A549 (cell line): ENCODE results near the gene STYXL2. TPM values are rescaled to one million over a fixed set of nuclear protein-coding genes. Genes with fewer than 3 reads are reported as not detected.
A peak's percentile ranks its signal among the peaks of the same experiment; 100 is the strongest.

ENCODE experiments used
- ATAC-seq, 2 experiments: fragments of 200-7000 bp in 1 of 2; fragments of >200 bp in 1 of 2; cut with Nextera tagmentation in 1 of 2; cut with Tn5 transposase in 1 of 2; 3 replicates each; pipeline versions ENCODE4 v1.8.0 to v1.9.1; 2018 to 2020; ENCODE audit warnings: mild to moderate bottlenecking in 1 of 2, moderate library complexity in 1 of 2
- CTCF ChIA-PET: fragments of 300-600 bp; sonication (Branson Sonifier 250); formaldehyde crosslinking; extraction: SDS; loops from one replicate; lab custom pipeline; 2021; ENCODE audit warnings: antibody characterized with exemption, inconsistent platforms; lab: Yijun Ruan, JAX
- POLR2A ChIA-PET: fragments of 350-600 bp; formaldehyde crosslinking; extraction: SDS; loops from one replicate; lab custom pipeline; 2021; ENCODE audit warnings: antibody characterized with exemption, inconsistent platforms; lab: Yijun Ruan, JAX
- DNase-seq, 2 experiments: peaks; one replicate each; pipeline versions ENCODE4 v3.0.0 to v3.0.0-alpha.2; 2011 to 2016; ENCODE audit warnings: low read depth in 1 of 2, low spot score in 1 of 2
- FAIRE-seq: peaks from 2 replicates; lab custom pipeline; 2011; peaks lifted over from hg19 to GRCh38; lab: Jason Lieb, UNC
- H3K27ac ChIP-seq, 2 experiments: fragments of >200 bp; sonication (Bioruptor Twin); formaldehyde crosslinking; 3 replicates each; pipeline ENCODE4 v1.5.1; 2016 to 2017
- H3K4me1 ChIP-seq: fragments of >200 bp; sonication (Bioruptor Twin); formaldehyde crosslinking; 3 replicates; pipeline ENCODE4 v1.6.1; 2016
- H3K4me2 ChIP-seq: fragments of >200 bp; sonication (Bioruptor Twin); formaldehyde crosslinking; 3 replicates; pipeline ENCODE4 v1.6.1; 2016
- H3K4me3 ChIP-seq: fragments of >200 bp; sonication (Bioruptor Twin); formaldehyde crosslinking; 3 replicates; pipeline ENCODE4 v1.5.1; 2016
- H3K9me3 ChIP-seq: fragments of >200 bp; sonication (Bioruptor Twin); formaldehyde crosslinking; 3 replicates; pipeline ENCODE4 v1.6.1; 2016
- CBX2 ChIP-seq: fragments of 200-600 bp; sonication (generic); IDR thresholded peaks from 2 replicates; pipeline ENCODE4 v1.6.1; 2016; ENCODE audit warnings: low read depth, mild to moderate bottlenecking, borderline replicate concordance
- CEBPB ChIP-seq, 2 experiments: fragments of >200 bp in 1 of 2; sonication (Bioruptor Twin) in 1 of 2; formaldehyde crosslinking in 1 of 2; IDR thresholded peaks; 2 replicates each; pipeline ENCODE4 v1.6.1; 2012 to 2016
- EHMT2 ChIP-seq: fragments of 200-600 bp; sonication (generic); IDR thresholded peaks from 2 replicates; pipeline ENCODE4 v1.6.1; 2016; ENCODE audit warnings: antibody characterized with exemption, low read depth, mild to moderate bottlenecking, moderate library complexity
- EP300 ChIP-seq, 2 experiments: fragments of >200 bp; sonication (Bioruptor Twin); formaldehyde crosslinking; IDR thresholded peaks; 2 replicates in 1 of 2; 3 replicates in 1 of 2; pipeline ENCODE4 v1.6.1; 2016 to 2017
- ESRRA ChIP-seq: fragments of 150-350 bp; IDR thresholded peaks from 2 replicates; pipeline ENCODE4 v1.6.1; 2014; ENCODE audit warnings: mild to moderate bottlenecking, low read length, borderline replicate concordance
- FOSL2 ChIP-seq, 2 experiments: fragments of 450-650 bp in 1 of 2; fragments of >200 bp in 1 of 2; sonication (Bioruptor Twin) in 1 of 2; formaldehyde crosslinking; IDR thresholded peaks; 2 replicates each; pipeline versions ENCODE4 v1.5.0 to v1.6.1; 2016 to 2020; ENCODE audit warnings: mild to moderate bottlenecking in 1 of 2, moderate library complexity in 1 of 2
- FOXS1 ChIP-seq: fragments of 250-450 bp; sonication (Bioruptor Pico); IDR thresholded peaks from 2 replicates; pipeline ENCODE4 v1.5.0; 2020; ENCODE audit warnings: mild to moderate bottlenecking, moderate library complexity
- HEYL ChIP-seq: fragments of 250-450 bp; sonication (Bioruptor Pico); IDR thresholded peaks from 2 replicates; pipeline ENCODE4 v1.8.0; 2021; ENCODE audit warnings: mild to moderate bottlenecking, moderate library complexity
- MAX ChIP-seq: IDR thresholded peaks from 2 replicates; pipeline ENCODE4 v1.6.1; 2012
- MYC ChIP-seq: IDR thresholded peaks from 2 replicates; pipeline ENCODE4 v1.6.1; 2012; ENCODE audit warnings: mild to moderate bottlenecking, inconsistent platforms, low read length, improper control_type of control experiment, borderline replicate concordance
- NFE2L2 ChIP-seq: fragments of 150-350 bp; conservative IDR thresholded peaks from 2 replicates; pipeline ENCODE4 v1.6.1; 2014; ENCODE audit warnings: low read length
- NPAS2 ChIP-seq: fragments of 250-450 bp; sonication (Bioruptor Pico); IDR thresholded peaks from 2 replicates; pipeline ENCODE4 v1.8.0; 2022; ENCODE audit warnings: mild to moderate bottlenecking, moderate library complexity, borderline replicate concordance
- PHF8 ChIP-seq: fragments of 200-600 bp; sonication (generic); IDR thresholded peaks from 2 replicates; pipeline ENCODE4 v1.6.1; 2016; ENCODE audit warnings: low read depth, mild to moderate bottlenecking, antibody characterized with exemption, moderate library complexity, borderline replicate concordance
- RAD21 ChIP-seq, 2 experiments: fragments of >200 bp in 1 of 2; sonication (Bioruptor Twin) in 1 of 2; formaldehyde crosslinking in 1 of 2; IDR thresholded peaks in 1 of 2; conservative IDR thresholded peaks in 1 of 2; 2 replicates in 1 of 2; 3 replicates in 1 of 2; pipeline ENCODE4 v1.6.1; 2012 to 2018; ENCODE audit warnings: inconsistent platforms in 1 of 2
- RFX5 ChIP-seq: fragments of 450-650 bp; IDR thresholded peaks from 2 replicates; pipeline ENCODE4 v1.7.1; 2014; ENCODE audit warnings: antibody characterized with exemption, mild to moderate bottlenecking, moderate library complexity
- SMC3 ChIP-seq: fragments of >200 bp; sonication (Bioruptor Twin); formaldehyde crosslinking; IDR thresholded peaks from 3 replicates; pipeline ENCODE4 v1.6.1; 2018; ENCODE audit warnings: inconsistent platforms
- SREBF2 ChIP-seq: fragments of 450-650 bp; IDR thresholded peaks from 2 replicates; pipeline ENCODE4 v1.6.1; 2014; ENCODE audit warnings: mild to moderate bottlenecking, moderate library complexity
- WGBS: methylation state at CpG from one replicate; pipeline ENCODE4 v1.1.6; 2017; ENCODE audit errors: missing lambda C conversion rate; 5-methylcytosine and 5-hydroxymethylcytosine counted together
- polyA plus RNA-seq, 4 experiments: library from polyadenylated mRNA; depleted of rRNA in 3 of 4; stranded (reverse); fragments of >200 nt; fragmentation: RNase III in 1 of 4; extraction: RNeasy Plus Mini Kit Qiagen cat#74134 plus additional on column Dnase treatment in 1 of 4; gene quantifications; 2 replicates in 3 of 4; 3 replicates in 1 of 4; pipeline ENCODE4 v1.2.3, GENCODE V29; 2011 to 2017
- TF ChIP-seq, protein P1 (sequence below): fragments of 450-650 bp; IDR thresholded peaks from 2 replicates; pipeline ENCODE4 v1.6.1; 2014; ENCODE audit warnings: antibody characterized with exemption
- TF ChIP-seq, protein P2 (sequence below): fragments of >200 bp; sonication (Bioruptor Twin); formaldehyde crosslinking; IDR thresholded peaks from 3 replicates; pipeline ENCODE4 v1.5.1; 2016

Gene STYXL2
- polyA plus RNA-seq, 2 of the 4 experiments (the other 2 are of a cell fraction): not detected

DNA sequence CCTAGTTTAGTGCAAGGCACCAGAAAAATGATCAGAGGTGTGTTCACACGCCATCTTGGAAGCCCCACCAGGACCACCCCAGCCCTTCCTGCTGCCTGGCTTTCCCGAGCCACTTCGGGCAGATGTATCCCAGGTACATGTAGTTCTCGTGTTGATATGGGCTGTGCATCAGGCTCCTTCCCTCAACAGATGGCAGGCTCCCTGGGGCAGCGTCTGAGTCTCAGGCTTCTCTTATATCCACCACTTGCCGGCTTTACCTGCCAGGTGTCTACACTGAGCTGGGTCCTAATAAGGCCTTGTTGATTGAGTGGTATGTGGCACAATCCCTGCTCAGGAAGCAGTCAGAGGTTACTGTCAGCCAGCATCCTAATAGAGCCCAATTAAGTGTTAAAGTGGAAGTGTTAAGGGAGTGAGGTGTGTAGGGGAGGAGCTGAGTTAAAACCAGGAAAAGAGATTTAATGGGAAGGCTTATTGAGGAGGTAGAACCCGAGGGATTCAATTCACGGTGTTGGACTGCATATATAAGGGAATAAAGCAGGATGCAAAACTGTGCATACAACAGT, 12.2 kb upstream of the STYXL2 start:
- FAIRE-seq: no peak
- CTCF ChIA-PET: interaction anchor here (1.2 to 6.7 kb wide), 5 partner anchors 15 to 373 kb away, joined by 3 to 31 read pairs (median 5); no protein-coding TSS in a partner anchor
- 78% methylated on average over 5 of the region's 8 CpGs for WGBS

GRCh38 chr1:167082511-167083027, 11.3 kb upstream of the STYXL2 start:
- H3K4me1 ChIP-seq: peaks cover 15% of the 10 kb centered on the region
- DNase-seq: peak; percentile 65 to 77
- no peak overlapping the region for H3K4me3 ChIP-seq
- ATAC-seq: peak; percentile 90 to 92
- peak overlapping the region; percentile 55 for H3K4me2 ChIP-seq
- CTCF ChIA-PET: interaction anchor here (1.2 to 6.7 kb wide), 6 partner anchors 16 to 372 kb away, joined by 3 to 31 read pairs (median 4); no protein-coding TSS in a partner anchor
- POLR2A ChIA-PET: no interaction called here
- H3K9me3 ChIP-seq: no peaks in the 10 kb centered on the region
- 15% methylated on average over 11 of the region's 11 CpGs for WGBS
- TF ChIP-seq SMC3 (peak; percentile 11; the same call in 1 of the 3 replicates), HEYL (CRISPR knock-in tag) (no peak), MYC (no peak), FOSL2 (IDR thresholded peaks at IDR 0.05) (no peak), FOSL2 (CRISPR knock-in tag; IDR thresholded peaks at IDR 0.05) (0 out of 2 replicates have a peak, but pooled peaks have one; percentile 36), MAX (peak; percentile 53; the same call in 1 of the 2 replicates), CEBPB (IDR thresholded peaks at IDR 0.05) (no peak)
- FAIRE-seq: no peak
- peak overlapping the region; percentile 44 to 77; a peak in 5 of 6 replicates for H3K27ac ChIP-seq

More for the DNA sequence above, 12.2 kb upstream of the STYXL2 start:
- H3K9me3 ChIP-seq: no peaks in the 10 kb centered on the region
- DNase-seq: no peak
- POLR2A ChIA-PET: no interaction called here
- peak overlapping the region in 1 of 2 experiments; percentile 77; a peak in 1 of 6 replicates for H3K27ac ChIP-seq
- H3K4me3 ChIP-seq: no peak overlapping the region
- ATAC-seq: no peak
- no peak overlapping the region for H3K4me2 ChIP-seq
- no peak for TF ChIP-seq ESRRA
- no peak for TF ChIP-seq NFE2L2
- TF ChIP-seq CEBPB (IDR thresholded peaks at IDR 0.05): no peak
- no peak for TF ChIP-seq PHF8
- TF ChIP-seq NPAS2 (CRISPR knock-in tag): no peak
- no peak for TF ChIP-seq HEYL (CRISPR knock-in tag)
- no peak for TF ChIP-seq FOSL2 (IDR thresholded peaks at IDR 0.05)
- no peak for TF ChIP-seq FOSL2 (CRISPR knock-in tag; IDR thresholded peaks at IDR 0.05)
- TF ChIP-seq EHMT2: no peak
- H3K4me1 ChIP-seq: peaks cover 15% of the 10 kb centered on the region

GRCh38 chr1:167083066-167083665, 10.7 kb upstream of the STYXL2 start:
- Histone ChIP-seq H3K4me1 (peaks cover 15% of the 10 kb centered on the region), H3K27ac (peak overlapping the region; percentile 44 to 77; a peak in 5 of 6 replicates), H3K9me3 (no peaks in the 10 kb centered on the region), H3K4me2 (peak overlapping the region; percentile 55), H3K4me3 (no peak overlapping the region)
- DNase-seq: no peak
- whole genome bisulfite sequencing: 70% methylated on average over 6 of the region's 6 CpGs
- ChIA-PET CTCF (interaction anchor here (1.2 to 6.7 kb wide), 5 partner anchors 17 to 372 kb away, joined by 3 to 31 read pairs (median 5); no protein-coding TSS in a partner anchor), POLR2A (no interaction called here)
- no peak for ATAC-seq
- TF ChIP-seq CBX2 (no peak), RAD21 (conservative IDR thresholded peaks at IDR 0.05 in 1 of 2, IDR thresholded peaks at IDR 0.05 in 1 of 2) (no peak), CEBPB (IDR thresholded peaks at IDR 0.05) (no peak), NPAS2 (CRISPR knock-in tag) (no peak), FOXS1 (no peak), EP300 (IDR thresholded peaks at IDR 0.05) (no peak), RFX5 (no peak), SREBF2 (no peak)
- TF ChIP-seq, protein P1, sequence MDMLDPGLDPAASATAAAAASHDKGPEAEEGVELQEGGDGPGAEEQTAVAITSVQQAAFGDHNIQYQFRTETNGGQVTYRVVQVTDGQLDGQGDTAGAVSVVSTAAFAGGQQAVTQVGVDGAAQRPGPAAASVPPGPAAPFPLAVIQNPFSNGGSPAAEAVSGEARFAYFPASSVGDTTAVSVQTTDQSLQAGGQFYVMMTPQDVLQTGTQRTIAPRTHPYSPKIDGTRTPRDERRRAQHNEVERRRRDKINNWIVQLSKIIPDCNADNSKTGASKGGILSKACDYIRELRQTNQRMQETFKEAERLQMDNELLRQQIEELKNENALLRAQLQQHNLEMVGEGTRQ: no peak
- TF ChIP-seq, protein P2, sequence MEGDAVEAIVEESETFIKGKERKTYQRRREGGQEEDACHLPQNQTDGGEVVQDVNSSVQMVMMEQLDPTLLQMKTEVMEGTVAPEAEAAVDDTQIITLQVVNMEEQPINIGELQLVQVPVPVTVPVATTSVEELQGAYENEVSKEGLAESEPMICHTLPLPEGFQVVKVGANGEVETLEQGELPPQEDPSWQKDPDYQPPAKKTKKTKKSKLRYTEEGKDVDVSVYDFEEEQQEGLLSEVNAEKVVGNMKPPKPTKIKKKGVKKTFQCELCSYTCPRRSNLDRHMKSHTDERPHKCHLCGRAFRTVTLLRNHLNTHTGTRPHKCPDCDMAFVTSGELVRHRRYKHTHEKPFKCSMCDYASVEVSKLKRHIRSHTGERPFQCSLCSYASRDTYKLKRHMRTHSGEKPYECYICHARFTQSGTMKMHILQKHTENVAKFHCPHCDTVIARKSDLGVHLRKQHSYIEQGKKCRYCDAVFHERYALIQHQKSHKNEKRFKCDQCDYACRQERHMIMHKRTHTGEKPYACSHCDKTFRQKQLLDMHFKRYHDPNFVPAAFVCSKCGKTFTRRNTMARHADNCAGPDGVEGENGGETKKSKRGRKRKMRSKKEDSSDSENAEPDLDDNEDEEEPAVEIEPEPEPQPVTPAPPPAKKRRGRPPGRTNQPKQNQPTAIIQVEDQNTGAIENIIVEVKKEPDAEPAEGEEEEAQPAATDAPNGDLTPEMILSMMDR: no peak
- FAIRE-seq: no peak
